ENCODE data around the gene FAM120AOS. TPM values are rescaled to one million over a fixed set of nuclear protein-coding genes. Genes with fewer than 3 reads are reported as not detected.

Gene FAM120AOS
- total and polyA plus RNA-seq, 2 of the 8 experiments (the other 6 are each of a cell fraction or from before 2014, with no cell fraction given), result 29.6 to 37.6 TPM

DNA sequence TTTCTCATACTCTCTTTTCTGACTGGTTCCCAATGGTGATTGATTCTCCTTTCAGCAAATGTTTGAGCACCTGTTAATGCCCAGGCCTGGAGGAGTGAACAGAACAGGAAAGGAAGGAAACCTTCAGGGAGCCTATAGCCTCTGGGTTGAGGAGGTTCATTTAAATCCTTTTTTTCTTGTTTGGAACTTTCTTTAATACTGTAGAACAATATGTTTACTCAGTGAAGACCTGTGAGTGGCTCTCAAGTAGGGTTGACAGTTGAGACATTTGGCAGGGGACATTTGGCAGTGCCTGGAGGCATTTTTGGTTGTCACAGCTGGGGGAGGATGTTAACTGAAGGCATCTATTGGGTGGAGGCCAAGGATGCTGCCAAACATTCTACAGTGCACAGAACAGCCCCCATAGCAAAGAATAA lies 6.1 kb upstream of the FAM120AOS start (continued):
- TF ChIP-seq SUZ12 (IDR thresholded peaks at IDR 0.05; ENCODE audit: low read length), result no peak
- no peak for TF ChIP-seq TCF12 (IDR thresholded peaks at IDR 0.05; ENCODE audit: low read depth, low read length)
- no peak for TF ChIP-seq RFX5 (IDR thresholded peaks at IDR 0.05; ENCODE audit: borderline replicate concordance, low read depth, low read length)
- TF ChIP-seq CBX5 (IDR thresholded peaks at IDR 0.05; ENCODE audit: low read depth, low read length), result no peak
- TF ChIP-seq, protein P1, sequence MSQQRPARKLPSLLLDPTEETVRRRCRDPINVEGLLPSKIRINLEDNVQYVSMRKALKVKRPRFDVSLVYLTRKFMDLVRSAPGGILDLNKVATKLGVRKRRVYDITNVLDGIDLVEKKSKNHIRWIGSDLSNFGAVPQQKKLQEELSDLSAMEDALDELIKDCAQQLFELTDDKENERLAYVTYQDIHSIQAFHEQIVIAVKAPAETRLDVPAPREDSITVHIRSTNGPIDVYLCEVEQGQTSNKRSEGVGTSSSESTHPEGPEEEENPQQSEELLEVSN (IDR thresholded peaks at IDR 0.05), result no peak
- TF ChIP-seq TAF7 (optimal IDR thresholded peaks at IDR 0.05; ENCODE audit: borderline replicate concordance, low read depth, low read length), result no peak
